Hepatocyte (in vitro differentiated cells): Measurements from ENCODE around the gene TBC1D8. TPM values are rescaled to one million over a fixed set of nuclear protein-coding genes. Genes with fewer than 3 reads are reported as not detected.
A peak's percentile ranks its signal among the peaks of the same experiment; 100 is the strongest.

Source experiments
- DNase-seq: peaks from one replicate; pipeline ENCODE4 v3.0.0-alpha.2; 2016; ENCODE audit warnings: low spot score
- H2AFZ ChIP-seq: fragments of 200-600 bp; sonication (generic); 2 replicates; pipeline ENCODE4 v1.6.0; 2016; ENCODE audit warnings: antibody characterized with exemption, mild to moderate bottlenecking
- H3K27ac ChIP-seq: fragments of 200-600 bp; sonication (generic); 2 replicates; pipeline ENCODE4 v1.5.1; 2016; ENCODE audit warnings: mild to moderate bottlenecking
- H3K27me3 ChIP-seq: fragments of 200-600 bp; sonication (generic); 2 replicates; pipeline ENCODE4 v1.6.1; 2016
- H3K36me3 ChIP-seq: fragments of 200-600 bp; sonication (generic); replicated peaks from 2 replicates; pipeline ENCODE4 v1.5.1; 2016; ENCODE audit warnings: low read depth; ENCODE audit not compliant: insufficient read depth
- H3K4me1 ChIP-seq: fragments of 200-600 bp; sonication (generic); 2 replicates; pipeline ENCODE4 v1.5.1; 2016; ENCODE audit warnings: mild to moderate bottlenecking, moderate library complexity; ENCODE audit not compliant: insufficient read depth
- H3K4me2 ChIP-seq: fragments of 200-600 bp; sonication (generic); 2 replicates; pipeline ENCODE4 v1.6.0; 2016
- H3K4me3 ChIP-seq: fragments of 200-600 bp; sonication (generic); 2 replicates; pipeline ENCODE4 v1.5.1; 2016; ENCODE audit warnings: mild to moderate bottlenecking
- H3K79me2 ChIP-seq: fragments of 200-600 bp; sonication (generic); 2 replicates; pipeline ENCODE4 v1.6.0; 2017; ENCODE audit warnings: mild to moderate bottlenecking
- H3K9me2 ChIP-seq: fragments of 200-600 bp; sonication (generic); replicated peaks from 2 replicates; pipeline ENCODE4 v1.6.0; 2017; ENCODE audit warnings: mild to moderate bottlenecking; ENCODE audit not compliant: insufficient read depth
- H3K9me3 ChIP-seq: fragments of 200-600 bp; sonication (generic); 2 replicates; pipeline ENCODE4 v1.5.1; 2016; ENCODE audit warnings: low read depth, mild to moderate bottlenecking
- H4K20me1 ChIP-seq: fragments of 200-600 bp; sonication (generic); 2 replicates; pipeline ENCODE4 v1.6.0; 2016; ENCODE audit warnings: mild to moderate bottlenecking; ENCODE audit not compliant: insufficient read depth, poor library complexity, severe bottlenecking
- EZH2 ChIP-seq: fragments of 200-600 bp; sonication (generic); IDR thresholded peaks from 2 replicates; pipeline ENCODE4 v1.6.1; 2016; ENCODE audit warnings: antibody characterized with exemption, mild to moderate bottlenecking, borderline replicate concordance
- EZH2phosphoT487 ChIP-seq: fragments of 200-600 bp; sonication (generic); IDR thresholded peaks from one replicate; pipeline ENCODE4 v1.6.1; 2018; ENCODE audit warnings: antibody characterized with exemption, mild to moderate bottlenecking, low read depth, moderate library complexity; ENCODE audit not compliant: unreplicated experiment, severe bottlenecking
- WGBS: methylation state at CpG from one replicate; pipeline ENCODE4 v1.1.6; 2016; ENCODE audit warnings: low lambda C conversion rate; ENCODE audit errors: missing lambda C conversion rate; 5-methylcytosine and 5-hydroxymethylcytosine counted together
- polyA plus RNA-seq: library from polyadenylated mRNA; unstranded; fragments of >200 nt; fragmentation: Nextera tagmentation; extraction: Ambion mirVana; gene quantifications from 2 replicates; pipeline ENCODE4 v1.2.1, GENCODE V29; 2016
- total RNA-seq: library from RNA; depleted of rRNA; stranded (reverse); fragments of >200 nt; gene quantifications from 2 replicates; pipeline ENCODE4 v1.2.3, GENCODE V29; 2014
- TF ChIP-seq, protein P1 (sequence below): fragments of 200-600 bp; sonication (generic); IDR thresholded peaks from 2 replicates; pipeline ENCODE4 v1.5.1; 2016; ENCODE audit warnings: antibody characterized with exemption, mild to moderate bottlenecking; ENCODE audit not compliant: poor library complexity

The TBC1D8 gene
- total and polyA plus RNA-seq, 2 experiments from 2014 or later = 10.1 to 15.8 TPM

DNA sequence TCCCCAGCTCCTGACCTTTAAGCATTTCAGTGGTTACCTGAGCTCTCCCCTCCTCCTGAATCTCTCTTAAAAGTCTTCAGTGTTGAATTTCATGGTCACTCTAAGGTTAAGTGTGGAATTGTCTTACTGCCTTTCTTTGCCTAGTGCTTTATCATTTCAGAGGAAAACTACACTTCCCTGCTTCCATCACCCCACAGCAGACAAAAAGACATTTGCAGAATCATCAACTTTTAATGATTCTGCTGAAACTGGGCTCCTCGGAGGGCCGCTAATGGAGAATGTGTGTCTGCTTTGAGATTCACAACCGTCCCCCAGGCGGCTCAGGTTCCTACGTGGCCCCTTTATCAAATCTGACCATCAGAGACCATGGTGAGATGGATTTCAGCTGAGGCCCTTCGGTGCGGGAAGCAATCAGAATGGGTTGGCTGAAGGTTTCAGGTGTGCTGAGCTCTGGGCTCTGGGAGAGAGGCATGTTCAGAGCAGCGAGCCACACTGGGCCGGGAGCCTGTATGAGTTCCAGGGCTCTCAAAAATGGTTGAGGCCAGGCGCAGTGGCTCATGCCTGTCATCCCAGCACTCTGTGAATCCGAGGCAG lies 41.9 kb upstream of the TBC1D8 start:
- no peaks in the 10 kb centered on the region for H3K9me2 ChIP-seq
- no peak overlapping the region for H3K4me3 ChIP-seq
- H2AFZ ChIP-seq = no peak overlapping the region
- TF ChIP-seq EZH2 (no peak), EZH2phosphoT487 (no peak)
- H3K27me3 ChIP-seq = no peaks in the 10 kb centered on the region
- WGBS = 69% methylated on average over 11 of the region's 11 CpGs
- no peaks in the 10 kb centered on the region for H3K36me3 ChIP-seq
- no peaks in the 10 kb centered on the region for H3K4me1 ChIP-seq
- H3K9me3 ChIP-seq = no peaks in the 10 kb centered on the region
- H3K79me2 ChIP-seq = no peaks in the 10 kb centered on the region
- DNase-seq = no peak
- no peaks in the 10 kb centered on the region for H4K20me1 ChIP-seq
- no peak overlapping the region for H3K4me2 ChIP-seq
- H3K27ac ChIP-seq = no peak overlapping the region

DNA sequence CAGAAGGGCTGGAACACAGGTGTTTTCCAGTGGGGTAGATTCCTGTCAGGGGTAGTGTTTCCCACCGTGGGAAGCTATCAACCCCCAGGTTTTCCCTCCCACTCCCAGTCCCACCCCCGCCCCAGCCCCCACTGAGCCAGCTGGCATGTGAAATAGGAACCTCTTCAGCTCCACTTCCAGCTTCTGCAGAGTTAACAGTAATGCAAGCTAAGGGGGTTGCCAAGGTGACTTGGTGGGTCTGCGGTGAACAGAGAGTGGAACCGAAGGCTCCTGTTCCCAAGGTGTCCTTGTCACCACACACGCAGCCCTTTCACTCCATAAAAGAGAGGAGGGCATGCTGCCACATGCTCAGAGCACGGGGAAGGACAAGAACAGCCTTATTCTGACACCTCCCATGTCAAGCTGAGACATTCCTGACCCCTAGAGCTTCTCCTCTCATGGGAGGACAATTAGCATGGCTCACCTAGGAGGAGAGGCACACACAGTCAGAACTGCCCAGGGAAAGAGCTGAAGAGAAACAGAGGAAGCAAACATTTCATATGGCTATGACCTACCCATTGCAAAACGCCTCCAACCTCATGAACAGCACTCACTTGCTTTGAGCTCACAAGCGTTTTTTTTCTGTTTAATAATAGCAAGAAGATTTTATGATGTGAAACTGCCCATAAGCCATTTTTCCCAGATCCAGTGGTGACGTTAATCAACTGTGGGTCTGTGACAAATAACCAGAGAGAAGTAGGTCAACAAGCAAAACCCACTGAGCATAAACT lies 39.8 kb upstream of the TBC1D8 start:
- no peaks in the 10 kb centered on the region for H4K20me1 ChIP-seq
- H3K9me2 ChIP-seq = no peaks in the 10 kb centered on the region
- no peak overlapping the region for H3K4me2 ChIP-seq
- 52% methylated on average over 9 of the region's 9 CpGs for WGBS
- H2AFZ ChIP-seq = no peak overlapping the region
- no peaks in the 10 kb centered on the region for H3K9me3 ChIP-seq
- TF ChIP-seq EZH2 = no peak
- TF ChIP-seq EZH2phosphoT487 = no peak
- TF ChIP-seq, protein P1, sequence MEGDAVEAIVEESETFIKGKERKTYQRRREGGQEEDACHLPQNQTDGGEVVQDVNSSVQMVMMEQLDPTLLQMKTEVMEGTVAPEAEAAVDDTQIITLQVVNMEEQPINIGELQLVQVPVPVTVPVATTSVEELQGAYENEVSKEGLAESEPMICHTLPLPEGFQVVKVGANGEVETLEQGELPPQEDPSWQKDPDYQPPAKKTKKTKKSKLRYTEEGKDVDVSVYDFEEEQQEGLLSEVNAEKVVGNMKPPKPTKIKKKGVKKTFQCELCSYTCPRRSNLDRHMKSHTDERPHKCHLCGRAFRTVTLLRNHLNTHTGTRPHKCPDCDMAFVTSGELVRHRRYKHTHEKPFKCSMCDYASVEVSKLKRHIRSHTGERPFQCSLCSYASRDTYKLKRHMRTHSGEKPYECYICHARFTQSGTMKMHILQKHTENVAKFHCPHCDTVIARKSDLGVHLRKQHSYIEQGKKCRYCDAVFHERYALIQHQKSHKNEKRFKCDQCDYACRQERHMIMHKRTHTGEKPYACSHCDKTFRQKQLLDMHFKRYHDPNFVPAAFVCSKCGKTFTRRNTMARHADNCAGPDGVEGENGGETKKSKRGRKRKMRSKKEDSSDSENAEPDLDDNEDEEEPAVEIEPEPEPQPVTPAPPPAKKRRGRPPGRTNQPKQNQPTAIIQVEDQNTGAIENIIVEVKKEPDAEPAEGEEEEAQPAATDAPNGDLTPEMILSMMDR = no peak
- no peak overlapping the region for H3K4me3 ChIP-seq
- H3K79me2 ChIP-seq = no peaks in the 10 kb centered on the region
- no peaks in the 10 kb centered on the region for H3K4me1 ChIP-seq
- no peak overlapping the region for H3K27ac ChIP-seq
- no peaks in the 10 kb centered on the region for H3K36me3 ChIP-seq
- DNase-seq = no peak
- no peaks in the 10 kb centered on the region for H3K27me3 ChIP-seq

DNA sequence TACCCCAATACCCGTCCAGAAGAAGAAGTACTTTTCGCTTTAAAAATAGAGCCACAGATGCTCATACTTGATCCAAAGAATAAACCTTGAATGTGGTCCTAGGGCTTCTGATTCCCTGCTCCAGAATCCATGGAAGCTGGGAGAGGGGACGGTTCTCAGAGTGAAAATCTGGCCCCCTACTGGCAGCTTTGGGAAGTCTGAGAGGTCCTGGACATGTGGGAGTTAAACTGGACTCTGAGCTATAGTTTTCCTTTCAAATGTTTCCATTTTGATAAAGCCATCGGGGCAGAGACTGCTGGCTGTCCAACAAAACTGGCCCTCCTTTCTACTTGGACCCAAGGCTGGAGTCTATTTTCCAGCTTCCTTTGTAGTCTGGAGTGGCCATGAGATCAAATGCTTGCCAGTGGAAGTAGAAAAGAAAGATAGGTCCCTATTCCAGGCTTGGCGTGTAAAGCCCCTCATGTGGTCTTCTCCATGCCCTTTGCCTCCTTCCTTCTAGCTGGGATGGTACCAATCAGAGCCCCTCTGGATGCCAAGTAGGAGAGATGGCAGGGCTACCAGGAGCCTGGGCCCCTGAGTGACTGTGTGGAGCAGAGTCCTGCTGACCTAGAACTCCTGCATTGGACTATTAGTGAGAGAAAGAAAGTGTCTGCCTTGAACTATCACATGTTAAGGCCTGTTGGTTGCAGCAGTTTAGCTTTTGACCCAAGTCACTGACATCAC lies 37.7 kb upstream of the TBC1D8 start:
- peak; percentile 43 for DNase-seq
- no peak overlapping the region for H2AFZ ChIP-seq

More for the DNA sequence above, 37.7 kb upstream of the TBC1D8 start:
- no peaks in the 10 kb centered on the region for H3K36me3 ChIP-seq
- H3K9me2 ChIP-seq = no peaks in the 10 kb centered on the region
- no peaks in the 10 kb centered on the region for H3K4me1 ChIP-seq
- no peaks in the 10 kb centered on the region for H3K9me3 ChIP-seq
- 61% methylated on average over 5 of the region's 5 CpGs for WGBS
- H3K4me3 ChIP-seq = no peak overlapping the region
- no peaks in the 10 kb centered on the region for H3K79me2 ChIP-seq
- no peak overlapping the region for H3K27ac ChIP-seq
- no peak overlapping the region for H3K4me2 ChIP-seq
- TF ChIP-seq, protein P1 = peak; percentile 37
- TF ChIP-seq EZH2phosphoT487 = no peak
- TF ChIP-seq EZH2 = no peak
- no peaks in the 10 kb centered on the region for H3K27me3 ChIP-seq
- H4K20me1 ChIP-seq = no peaks in the 10 kb centered on the region
